Measurements from ENCODE around the gene BST1.
A peak's percentile ranks its signal among the peaks of the same experiment; 100 is the strongest.

The BST1 gene

GRCh38 chr4:15702941-15703403, at the start of gene BST1:
Gene BST1, plus strand, starts transcription at chr4:15703065. Its CDS starts 80 bp downstream, at chr4:15703145.
- no peak for DNase-seq

GRCh38 chr4:15653420-15653819, 49.4 kb upstream of the BST1 start:
- DNase-seq = no peak

- peak; percentile 30 for DNase-seq
These were observed 48.8 kb upstream of the BST1 start for GRCh38 chr4:15653864-15654592.

GRCh38 chr4:15654593-15655222, 48.2 kb upstream of the BST1 start:
- DNase-seq = peak; percentile 56

GRCh38 chr4:15655223-15656037, 47.4 kb upstream of the BST1 start, which contains the start of gene FBXL5:
Gene FBXL5, minus strand, starts transcription at chr4:15655357. Its CDS starts 70 bp downstream, at chr4:15655287.
- peak; percentile 84 for DNase-seq

GRCh38 chr4:15656038-15656470, 46.8 kb upstream of the BST1 start:
- DNase-seq = peak; percentile 28

GRCh38 chr4:15657366-15657765, 45.5 kb upstream of the BST1 start:
- DNase-seq = no peak

GRCh38 chr4:15658136-15658770, 44.6 kb upstream of the BST1 start:
- DNase-seq = peak; percentile 55

- DNase-seq = no peak
These were observed 44.1 kb upstream of the BST1 start for GRCh38 chr4:15658781-15659180.

GRCh38 chr4:15659768-15660570, 42.9 kb upstream of the BST1 start:
- DNase-seq = no peak

GRCh38 chr4:15665753-15666365, 37.0 kb upstream of the BST1 start:
- DNase-seq = no peak

GRCh38 chr4:15667006-15667405, 35.9 kb upstream of the BST1 start:
- DNase-seq = no peak

GRCh38 chr4:15668566-15669435, 34.1 kb upstream of the BST1 start:
- DNase-seq = no peak

- no peak for DNase-seq
These were observed 32.3 kb upstream of the BST1 start for GRCh38 chr4:15670576-15670975.

GRCh38 chr4:15672101-15672500, 30.8 kb upstream of the BST1 start:
- no peak for DNase-seq

- DNase-seq = no peak
These were observed 29.5 kb upstream of the BST1 start for GRCh38 chr4:15673337-15673736.

- no peak for DNase-seq
These were observed 28.8 kb upstream of the BST1 start for GRCh38 chr4:15674046-15674445.

- no peak for DNase-seq
These were observed 27.9 kb upstream of the BST1 start for GRCh38 chr4:15674926-15675325.

- DNase-seq = no peak
These were observed 27.5 kb upstream of the BST1 start for GRCh38 chr4:15675356-15675755.

GRCh38 chr4:15676039-15676438, 26.8 kb upstream of the BST1 start:
- no peak for DNase-seq

- no peak for DNase-seq
These were observed 26.0 kb upstream of the BST1 start for GRCh38 chr4:15676899-15677298.
